Activated T-helper 1 cell treated with anti-CD3 and anti-CD28 coated beads, Interleukin-2, amount 50 U/mL, for 16 hours (primary cell): Measurements from ENCODE around the gene MGAT5.

Experiments
- DNase-seq, 2 donors: peaks; one replicate each; pipeline ENCODE4 v3.0.0-alpha.2; 2020; ENCODE audit warnings: low read depth in 1 of 2, low spot score in 1 of 2

Gene MGAT5

DNA sequence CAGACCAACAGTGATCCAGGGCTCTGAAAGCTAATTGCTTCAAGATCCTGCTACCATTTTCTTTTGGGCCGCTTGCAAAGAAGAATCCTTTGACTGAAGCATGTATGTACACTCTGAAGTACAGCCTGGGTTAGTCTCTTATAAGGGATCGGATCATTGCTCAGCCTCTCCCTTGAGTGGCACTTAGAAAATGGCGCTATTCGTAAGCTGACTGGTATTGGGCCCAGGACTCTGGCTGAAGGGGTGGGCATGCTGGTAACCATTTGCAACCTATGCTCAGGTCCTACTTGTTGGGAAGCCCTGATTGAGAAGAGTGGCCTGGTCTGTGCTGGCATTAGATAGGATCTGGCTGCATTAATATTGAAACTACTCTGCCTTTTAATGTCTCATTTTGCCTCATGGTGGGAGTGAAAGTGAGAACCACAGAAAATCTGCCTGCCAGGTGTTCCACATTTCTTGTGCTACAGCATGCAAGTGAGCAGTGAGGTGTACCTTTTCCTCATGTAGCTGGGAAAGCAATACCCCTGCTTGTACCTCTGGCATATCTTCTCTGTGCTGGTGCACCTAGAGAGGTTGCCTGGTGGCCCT is 661 bp upstream of the MGAT5 start:
- DNase-seq, result no peak

DNA sequence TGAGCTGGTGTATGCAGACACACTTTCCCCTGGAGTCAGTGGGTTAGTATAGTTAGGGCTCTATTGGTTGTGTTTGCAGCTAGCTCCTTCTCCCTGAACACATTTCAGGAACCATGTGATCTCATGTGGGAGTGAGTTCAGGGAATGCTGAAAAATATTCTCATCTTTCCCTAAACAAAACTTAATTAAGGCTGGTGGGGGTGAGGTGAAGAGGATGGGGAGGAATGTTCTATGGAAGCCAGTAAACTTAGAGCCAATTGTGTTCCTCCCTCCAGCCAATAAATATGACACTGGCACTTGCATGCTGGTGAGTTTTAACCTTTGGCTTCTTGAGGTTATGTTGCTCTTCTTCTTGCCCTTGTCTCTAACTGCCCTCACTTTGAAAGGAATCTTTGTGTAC is 952 bp downstream of the MGAT5 start:
- DNase-seq, result no peak

DNA sequence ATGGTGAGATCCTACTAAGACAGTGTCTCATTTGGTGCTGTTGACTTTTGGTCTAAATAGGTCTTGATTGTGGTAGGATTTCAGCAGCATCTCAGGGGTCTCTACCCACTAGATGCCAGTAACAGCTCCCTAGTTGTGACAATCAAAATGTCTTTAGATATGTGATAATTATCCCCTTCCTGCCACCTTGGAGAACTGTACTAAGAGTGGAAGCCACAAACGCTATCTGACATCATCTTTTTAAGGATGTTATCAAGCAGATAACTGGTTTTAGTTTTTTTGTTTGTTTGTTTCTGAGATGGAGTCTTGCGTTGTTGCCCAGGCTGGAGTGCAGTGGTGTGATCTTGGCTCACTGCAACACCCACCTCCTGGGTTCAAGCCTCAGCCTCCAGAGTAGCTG is 3.1 kb downstream of the MGAT5 start:
- DNase-seq, result no peak

DNA sequence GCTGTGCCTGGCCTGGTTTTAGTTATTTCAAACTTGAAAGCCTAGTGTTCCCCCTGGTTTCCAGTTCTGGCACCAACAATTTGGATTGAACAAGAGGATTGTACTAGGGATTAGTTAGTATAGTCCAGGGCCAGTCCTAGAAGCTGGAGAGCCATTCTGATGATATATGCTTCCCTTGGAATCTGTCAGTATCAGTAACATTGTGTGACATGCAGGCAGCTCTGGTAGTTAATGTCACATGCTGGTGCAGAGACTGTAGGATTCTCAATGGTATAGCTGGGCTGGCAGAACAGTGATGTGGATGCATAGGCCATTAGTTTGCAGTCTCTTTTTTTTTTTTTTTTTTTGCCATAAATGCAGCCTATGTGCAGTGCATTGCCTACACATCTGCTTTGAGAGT is 3.6 kb downstream of the MGAT5 start:
- no peak for DNase-seq

DNA sequence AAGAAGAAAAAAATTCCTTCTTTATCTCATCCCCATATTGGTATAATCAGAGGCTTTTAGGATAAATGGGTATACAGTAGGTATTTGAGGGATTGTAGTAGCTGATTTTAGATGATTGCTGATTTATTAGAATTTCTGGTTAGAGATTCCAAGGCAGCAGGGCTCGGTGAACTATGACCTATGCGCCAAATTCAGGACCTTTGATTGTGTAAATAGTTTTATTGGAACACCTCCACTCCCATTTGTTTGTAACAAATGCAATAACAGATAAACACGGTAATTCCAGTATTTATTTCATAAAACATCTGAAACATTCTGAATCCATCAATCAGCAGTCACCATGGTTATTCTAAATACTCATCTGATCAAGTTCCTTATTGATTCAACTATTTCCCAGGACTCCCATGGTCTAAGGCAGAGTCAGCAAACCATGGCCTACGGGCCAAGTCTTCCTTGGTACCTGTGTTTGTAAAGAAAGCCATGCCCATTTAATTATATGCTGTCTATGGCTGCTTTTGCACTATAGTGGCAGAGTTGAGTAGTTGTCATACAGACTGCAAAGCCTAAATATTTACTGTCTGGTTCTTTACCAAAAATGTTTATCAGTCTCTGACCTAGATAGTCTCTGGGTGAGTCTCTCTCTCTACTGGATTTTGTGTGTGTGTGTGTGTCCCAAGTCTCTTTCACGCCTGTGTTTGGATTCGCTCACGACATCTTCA is 4.3 kb downstream of the MGAT5 start:
- DNase-seq, result no peak

DNA sequence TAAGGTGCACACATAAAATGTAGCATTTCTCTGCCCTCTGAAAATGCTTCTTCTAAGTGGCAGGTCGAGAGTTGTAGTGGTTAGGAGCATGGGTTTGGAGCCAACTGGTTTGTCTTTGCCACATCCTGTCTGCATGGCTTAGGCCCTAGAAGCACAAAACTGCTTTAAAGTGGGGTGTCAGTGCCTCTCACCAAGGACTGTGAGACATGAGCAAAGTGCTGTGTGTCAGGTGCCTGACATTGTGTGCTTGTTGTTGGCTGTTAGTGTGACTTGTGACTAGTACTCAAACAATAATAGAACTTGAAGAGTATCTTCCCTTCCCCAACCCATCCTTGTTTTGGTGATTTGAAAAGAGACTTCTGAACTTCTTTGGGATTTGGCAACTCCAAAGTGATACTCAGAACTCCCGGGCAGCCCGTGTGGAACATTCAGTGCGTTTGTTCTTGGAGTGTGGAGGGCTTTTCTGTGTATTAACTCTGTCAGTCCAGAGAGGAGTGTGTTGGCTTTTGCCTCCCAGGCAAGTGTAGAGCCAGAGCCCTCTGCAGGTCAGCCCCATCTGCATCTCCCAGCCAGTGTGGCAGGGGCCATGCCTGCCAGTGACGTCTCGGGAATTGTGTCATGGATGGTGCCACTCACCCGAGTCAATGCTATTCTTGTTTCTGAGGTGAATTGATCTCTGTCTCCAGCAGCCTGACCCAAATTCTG is 5.0 kb downstream of the MGAT5 start:
- peak in 1 of 2 donors; percentile 29 for DNase-seq

DNA sequence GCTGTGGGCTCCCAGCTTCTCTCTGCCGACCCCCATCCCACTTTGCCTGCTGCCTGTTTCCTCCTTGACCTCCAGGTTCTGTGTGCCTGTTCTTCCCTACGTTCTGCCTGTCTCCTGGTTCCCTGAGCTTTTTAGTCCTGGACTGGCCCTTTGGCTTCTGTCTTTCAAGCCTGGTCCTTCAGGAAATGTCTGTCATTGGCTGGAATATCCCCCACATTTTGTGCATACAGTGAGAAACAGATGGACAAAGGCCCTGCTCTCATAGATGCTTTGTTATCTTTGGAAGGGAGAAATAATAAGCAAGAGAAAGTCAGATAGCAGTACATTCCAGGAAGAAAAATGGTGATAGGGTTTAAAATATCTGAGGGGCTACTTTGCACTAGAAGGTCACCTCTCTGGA is 5.7 kb downstream of the MGAT5 start:
- DNase-seq, result no peak

DNA sequence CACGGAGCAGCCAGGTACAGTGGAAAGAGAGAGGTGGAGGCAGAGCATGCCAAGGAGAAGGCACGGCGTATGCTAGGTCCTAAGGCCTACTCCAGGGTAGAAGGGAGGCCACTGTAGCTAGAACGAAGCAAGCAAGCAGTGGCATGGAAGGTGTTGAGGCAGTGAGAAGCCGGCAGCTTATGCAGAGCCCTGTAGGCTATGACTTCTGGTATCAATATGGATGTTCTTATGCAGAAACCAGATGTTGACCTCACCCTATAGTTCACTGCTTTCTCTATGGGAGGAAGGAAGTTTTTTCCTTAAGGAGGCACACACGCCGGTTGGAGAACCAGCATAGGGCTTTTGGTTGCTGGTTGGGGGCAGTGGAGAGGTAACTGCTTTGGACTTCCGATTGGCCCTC is 6.1 kb downstream of the MGAT5 start:
- DNase-seq, result no peak

DNA sequence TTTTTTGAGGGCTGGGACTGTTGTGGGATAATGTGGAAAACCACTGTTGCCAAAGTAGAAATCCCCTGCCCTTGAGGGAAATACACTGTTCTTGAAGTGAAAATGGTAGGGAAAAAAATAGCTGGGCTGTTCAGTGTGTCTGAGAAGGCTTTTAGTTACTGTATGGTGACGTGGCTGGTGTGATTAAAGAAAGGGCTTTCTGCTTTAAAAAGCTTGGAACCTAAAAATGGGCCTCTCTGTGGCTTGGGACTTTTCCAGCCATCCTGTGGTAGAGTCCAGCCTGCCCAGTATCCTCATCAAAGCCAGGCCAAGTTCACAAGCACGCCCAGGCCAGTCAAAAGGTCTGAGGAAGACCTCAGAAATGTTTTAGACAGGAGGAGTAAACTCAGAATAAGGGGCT is 6.8 kb downstream of the MGAT5 start:
- DNase-seq, result no peak

DNA sequence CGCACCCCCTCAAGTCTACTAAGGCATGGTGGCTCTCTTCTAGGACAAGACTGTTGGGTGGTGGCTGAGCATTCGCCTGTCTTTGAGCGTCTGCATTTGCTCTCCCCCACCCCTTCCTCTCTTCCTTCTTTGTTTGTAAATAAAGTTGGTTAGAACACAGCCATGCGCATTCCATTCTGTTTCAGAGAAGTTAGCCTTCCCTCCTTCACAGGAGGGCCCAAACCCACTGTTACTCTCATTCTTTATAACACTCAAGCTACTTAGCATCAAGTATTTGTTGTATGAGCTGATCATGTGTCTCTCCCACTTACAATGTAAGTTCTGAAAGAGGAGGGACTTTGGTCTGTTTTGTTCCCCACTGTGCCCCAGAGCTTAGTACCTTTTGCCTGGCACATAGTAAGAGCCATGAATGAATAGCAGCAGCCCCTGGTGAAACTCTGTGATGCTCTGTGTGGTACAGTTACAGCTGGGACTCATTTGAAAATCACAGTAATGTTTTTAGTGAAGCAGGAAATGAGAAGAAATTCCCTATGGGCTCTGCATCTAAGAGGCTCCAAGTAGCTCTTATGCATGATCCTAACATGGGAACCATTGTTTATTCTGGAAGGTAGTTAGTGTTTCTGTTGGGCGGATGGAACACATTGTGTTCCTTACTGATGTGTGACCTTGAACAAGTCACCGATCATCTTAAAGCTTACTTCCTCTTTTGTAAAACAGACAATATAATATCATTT is 7.7 kb downstream of the MGAT5 start:
- DNase-seq, result no peak

DNA sequence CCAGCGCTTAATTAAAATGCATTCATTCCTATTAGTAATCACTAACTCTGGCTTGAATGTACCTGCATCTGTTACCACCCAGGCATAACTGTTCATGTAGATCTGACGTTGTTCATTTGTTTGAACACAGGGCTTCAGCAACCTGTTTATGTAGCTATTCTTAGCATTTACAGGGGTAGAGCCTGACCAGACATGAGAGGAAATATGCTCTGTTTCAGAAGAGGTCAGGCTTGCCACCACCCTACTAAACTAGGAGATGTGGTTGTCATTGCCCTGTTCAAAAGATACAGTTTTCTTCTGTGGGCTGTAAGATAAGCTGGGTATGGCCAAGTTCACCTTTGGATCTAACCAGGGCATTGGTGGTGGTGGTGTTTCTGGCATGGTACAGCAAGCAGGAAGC is 8.8 kb downstream of the MGAT5 start:
- no peak for DNase-seq

DNA sequence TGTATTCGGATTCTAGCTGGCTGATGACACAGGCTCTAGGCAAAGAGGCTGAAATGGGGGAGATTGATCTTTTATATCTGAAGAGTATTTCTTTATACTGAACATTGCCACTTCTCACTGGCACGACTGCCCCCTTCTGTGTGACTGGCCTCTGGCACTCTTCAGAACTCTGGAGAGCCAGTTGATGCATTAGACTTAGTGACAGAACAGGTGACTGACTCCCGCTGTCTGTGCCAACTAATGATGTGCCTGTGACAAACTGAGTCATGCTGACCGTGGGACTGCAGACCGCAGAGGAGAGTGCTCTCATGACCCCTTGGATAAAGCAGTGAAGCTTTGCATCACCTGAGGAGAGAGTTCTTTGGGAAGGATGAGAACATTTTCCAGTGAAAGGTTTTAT is 14.4 kb downstream of the MGAT5 start:
- no peak for DNase-seq

DNA sequence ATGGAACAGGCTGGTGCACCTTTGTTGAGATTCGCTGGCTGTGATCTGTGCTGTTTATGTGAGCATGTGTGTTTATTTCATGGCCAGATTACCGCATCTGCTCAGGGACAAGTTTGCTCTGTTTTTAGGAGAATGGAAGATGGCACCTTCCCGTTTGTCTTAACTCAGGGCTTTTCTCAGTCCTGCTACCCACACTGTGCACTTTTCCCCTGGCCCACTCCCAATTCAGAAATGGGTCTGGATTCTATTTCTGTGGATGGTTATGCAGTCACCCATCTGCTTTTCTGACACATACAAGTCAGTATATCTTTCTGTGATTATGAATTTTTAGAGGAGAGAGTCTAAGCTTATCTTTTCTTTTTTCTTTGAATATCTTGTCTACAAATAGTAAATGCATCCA is 15.4 kb downstream of the MGAT5 start:
- no peak for DNase-seq

DNA sequence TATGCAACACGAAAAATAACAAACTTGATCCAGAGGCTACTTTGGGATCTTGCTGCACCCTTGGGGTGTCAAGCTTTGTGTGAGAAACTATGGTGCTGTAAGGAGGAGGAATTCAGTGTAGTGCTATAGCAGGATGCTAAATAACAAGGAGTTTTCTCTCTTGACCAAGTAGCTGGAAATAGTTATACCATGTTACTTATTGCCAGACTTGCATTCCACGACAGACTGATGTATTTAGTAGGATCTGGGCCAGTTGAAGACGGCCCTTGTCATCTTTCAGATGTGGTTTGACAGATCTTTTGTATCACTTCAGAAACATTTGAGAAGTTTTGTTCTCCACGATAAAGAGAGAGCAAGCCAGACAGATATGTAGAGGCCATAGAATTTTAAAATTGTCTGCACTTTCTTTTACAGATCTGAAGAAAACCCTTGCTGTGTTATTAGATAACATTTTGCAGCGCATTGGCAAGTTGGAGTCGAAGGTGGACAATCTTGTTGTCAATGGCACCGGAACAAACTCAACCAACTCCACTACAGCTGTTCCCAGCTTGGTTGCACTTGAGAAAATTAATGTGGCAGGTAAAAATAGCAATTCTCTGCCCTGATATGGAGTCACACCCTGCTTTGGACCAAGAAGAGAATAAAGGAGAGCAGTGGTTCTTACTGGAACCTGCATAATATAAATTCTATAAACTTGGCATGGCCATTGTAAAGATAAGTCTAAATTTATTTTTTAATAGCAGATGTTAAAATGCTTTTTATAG is 16.3 kb downstream of the MGAT5 start:
- DNase-seq, result no peak

DNA sequence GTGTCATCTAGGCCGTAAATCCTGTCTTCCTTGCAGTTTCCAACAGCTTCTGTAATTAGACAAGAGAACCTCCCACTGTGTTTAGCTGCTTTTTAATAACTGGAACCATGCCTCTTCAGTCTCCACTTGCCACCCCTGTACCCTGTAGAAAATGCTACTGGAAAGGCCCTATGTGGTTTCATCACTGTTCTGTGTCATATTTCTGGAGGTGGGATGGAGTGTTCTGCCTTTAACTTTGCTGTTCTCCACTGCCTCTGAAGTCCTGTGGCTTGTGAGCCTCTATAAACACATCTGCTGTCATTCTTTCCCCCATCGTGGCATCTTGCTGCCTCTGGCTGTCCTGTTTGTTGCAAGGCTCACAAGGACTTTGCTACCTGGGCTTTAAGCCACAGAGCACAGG is 17.9 kb downstream of the MGAT5 start:
- DNase-seq, result no peak

DNA sequence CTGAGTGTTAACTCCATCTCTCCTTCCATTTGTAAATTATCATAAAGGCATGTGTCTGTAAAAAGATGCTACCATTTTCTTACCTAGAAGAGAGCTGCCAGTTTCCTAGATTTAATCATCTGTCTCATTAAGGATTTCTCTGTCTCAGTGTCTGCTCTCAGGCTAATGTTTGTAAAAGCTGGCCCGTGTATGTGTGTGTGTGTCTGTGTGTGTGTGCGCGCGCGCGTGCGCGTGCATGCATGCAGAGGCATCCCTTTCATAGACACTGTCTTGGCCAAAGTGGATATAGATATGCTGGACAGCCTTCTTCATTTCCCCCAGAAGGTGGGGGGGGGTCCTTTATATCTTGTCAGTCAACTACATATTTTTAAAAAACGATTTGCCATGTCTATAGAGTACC is 18.9 kb downstream of the MGAT5 start:
- DNase-seq, result no peak

DNA sequence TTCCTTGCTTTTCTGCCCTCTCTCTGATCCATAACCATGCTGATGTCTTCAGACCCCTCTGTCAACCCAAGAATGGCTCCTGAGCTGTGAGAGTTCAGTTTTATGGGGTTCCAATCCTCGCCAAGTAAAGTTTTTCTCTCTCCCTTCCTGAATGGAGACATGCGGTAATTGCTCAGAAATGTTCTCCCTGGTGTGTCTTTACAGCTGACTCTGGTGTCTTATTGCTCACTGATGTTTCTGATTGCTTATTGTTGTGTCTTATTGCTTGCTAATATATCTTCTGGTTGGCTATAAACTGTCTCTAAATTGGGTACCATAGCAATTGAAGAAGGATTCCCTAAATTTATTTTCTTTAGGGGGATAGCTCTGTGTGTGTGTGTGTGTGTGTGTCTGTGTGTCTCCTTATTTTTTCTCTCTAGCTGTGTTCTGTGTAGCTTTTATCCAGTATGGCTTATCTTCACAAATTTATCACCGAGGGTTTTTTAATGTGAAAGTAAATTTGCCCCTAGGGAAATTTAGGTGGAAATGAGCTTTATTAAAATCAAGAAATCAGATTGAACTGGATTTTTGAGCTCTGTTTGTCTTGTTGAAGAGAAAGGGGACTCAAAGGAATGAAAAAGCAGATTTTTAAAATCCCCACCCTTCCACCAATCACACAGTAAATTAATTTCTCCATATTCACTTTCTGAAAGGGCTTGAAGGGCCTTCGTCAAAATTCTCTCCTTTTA is 19.5 kb downstream of the MGAT5 start:
- no peak for DNase-seq

DNA sequence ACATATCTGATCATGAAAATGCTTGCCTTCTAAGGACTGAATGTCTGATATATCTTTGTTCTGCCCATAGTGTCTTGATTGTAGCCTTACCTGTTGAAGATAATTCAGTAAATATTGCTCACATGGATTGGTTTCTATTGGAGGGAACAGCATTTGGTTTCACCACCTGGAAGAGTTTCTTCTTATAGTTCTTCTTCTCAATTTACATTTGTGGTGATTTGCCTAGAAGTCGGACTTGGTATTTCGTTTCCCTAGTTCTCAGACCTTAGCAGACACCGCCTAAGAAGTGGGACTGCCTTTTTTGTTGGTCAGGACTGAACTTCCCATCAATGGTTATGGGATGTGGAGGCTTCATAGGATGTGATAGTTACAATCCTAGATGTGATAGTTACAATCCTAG is 20.2 kb downstream of the MGAT5 start:
- no peak for DNase-seq

DNA sequence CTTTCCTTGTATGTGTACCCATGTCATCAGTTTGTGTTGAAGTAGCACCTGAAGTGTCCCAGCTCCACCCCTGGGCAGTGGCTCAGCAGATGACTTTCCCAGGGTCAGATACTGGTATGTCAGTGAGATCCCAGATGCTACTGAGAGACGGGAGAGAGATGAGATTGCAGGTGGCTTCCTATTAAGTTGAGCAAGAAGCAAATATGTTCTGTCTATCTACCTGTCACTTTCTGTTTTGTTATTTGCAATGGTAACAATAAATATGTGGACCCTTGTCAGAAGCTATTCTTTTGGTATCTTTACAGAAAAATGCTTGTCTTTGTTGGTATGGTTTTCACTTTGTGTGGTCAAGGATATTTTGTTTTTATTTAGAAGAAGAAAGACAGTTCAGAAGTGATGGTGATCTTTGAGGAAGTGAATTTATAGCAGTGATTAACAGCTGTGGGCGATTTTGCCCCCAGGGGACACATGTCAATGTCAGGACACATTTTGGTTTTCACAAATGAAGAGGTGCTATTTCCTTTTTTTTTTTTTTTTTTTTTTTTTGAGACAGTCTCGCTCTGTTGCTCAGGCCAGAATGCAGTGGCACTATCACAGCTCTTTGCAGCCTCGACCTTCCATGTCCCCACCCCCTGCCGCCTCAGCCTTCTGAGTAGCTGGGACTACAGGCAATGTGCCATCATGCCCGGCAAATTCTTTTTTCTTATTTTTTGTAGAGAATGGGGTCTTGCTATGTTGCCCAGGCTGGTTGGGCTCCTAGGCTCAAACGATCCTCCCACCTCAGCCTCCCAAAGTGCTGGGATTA is 21.4 kb downstream of the MGAT5 start:
- DNase-seq, result no peak
